Left lobe of liver (tissue), 2 donors: ENCODE measurements around the gene MSMP. TPM values are rescaled to one million over a fixed set of nuclear protein-coding genes. Genes with fewer than 3 reads are reported as not detected.

Source experiments
- ATAC-seq: fragments of 200-7000 bp; cut with Tn5 transposase; one replicate; pipeline ENCODE4 v1.9.1; 2020; ENCODE audit warnings: mild to moderate bottlenecking, moderate library complexity
- DNase-seq: peaks from one replicate; pipeline ENCODE4 v3.0.0-alpha.2; 2020; ENCODE audit warnings: low spot score
- total RNA-seq: library from RNA; stranded (reverse); gene quantifications from one replicate; pipeline ENCODE4 v1.2.1, GENCODE V29; 2021
- donor health status: DM: no; HTN: no; CAD: no; lungs with moderate emphysema.
- donor health status: DM: no; HTN: yes; CAD: no.

MSMP gene, protein sequence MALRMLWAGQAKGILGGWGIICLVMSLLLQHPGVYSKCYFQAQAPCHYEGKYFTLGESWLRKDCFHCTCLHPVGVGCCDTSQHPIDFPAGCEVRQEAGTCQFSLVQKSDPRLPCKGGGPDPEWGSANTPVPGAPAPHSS
- 1.5 TPM for total RNA-seq

DNA sequence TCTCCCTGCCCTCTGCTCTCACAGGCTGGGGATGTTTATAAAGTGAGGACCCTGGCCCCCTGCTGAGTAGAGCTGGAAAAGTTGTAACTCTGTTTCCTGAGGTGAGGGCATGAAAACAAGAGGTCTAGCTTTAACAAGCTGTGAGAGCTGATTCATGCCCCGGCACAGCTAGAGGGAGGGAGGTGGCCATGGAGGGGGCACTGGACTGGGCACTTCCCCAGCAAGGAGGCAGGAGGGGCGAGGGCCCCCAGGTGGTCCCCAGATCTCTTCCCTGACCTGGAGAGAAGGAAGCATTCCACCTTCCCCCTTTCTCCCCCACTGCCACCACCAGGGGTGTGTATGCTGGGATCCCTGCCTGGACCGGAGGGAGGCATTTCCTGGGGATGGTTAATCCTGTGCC lies at the start of gene MSMP:
TSS of gene MSMP (minus strand) at position 13 of the 400 bp plus-strand sequence. CDS start 147 bp downstream, outside the sequence.
- DNase-seq, result no peak
- ATAC-seq, result no peak

DNA sequence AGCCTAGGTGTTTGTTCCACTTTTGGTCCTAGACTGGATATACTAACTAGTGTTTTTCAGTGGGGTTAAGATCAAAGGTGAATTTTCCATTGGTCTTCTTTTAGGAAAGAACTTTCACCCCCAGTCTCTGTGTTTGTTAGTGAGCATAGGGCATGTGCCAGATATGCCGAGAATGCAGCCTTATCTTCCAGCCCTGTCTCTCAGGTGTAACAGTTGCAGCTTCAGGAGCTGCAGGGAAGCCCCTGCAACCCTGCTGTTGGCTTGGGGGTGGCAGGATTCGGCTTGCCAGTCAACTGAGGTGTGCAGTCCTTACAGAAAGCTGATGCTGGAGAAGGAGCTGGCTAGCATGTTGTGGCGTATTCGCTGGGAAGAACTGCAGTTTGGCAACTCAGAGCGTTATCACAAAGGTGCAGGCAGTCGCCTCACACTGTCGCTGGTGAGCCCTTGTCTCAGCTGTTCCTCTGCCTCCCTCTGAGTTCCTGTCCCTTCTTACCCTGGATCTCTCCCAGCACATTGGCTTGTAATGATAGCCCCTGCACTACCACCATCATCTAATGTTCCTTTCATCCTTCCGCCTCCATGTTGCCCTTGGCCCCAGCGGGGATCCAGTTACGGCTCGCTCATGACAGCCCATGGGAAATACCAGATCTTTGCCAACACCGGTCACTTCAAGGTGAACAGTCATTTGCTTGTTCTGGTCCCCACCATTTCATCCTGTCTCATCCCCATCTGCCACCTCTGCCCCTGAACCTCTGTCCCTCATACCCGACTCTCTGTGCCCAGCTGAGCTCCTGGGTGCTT lies 47.5 kb upstream of the MSMP start:
- no peak for ATAC-seq
- DNase-seq, result no peak

DNA sequence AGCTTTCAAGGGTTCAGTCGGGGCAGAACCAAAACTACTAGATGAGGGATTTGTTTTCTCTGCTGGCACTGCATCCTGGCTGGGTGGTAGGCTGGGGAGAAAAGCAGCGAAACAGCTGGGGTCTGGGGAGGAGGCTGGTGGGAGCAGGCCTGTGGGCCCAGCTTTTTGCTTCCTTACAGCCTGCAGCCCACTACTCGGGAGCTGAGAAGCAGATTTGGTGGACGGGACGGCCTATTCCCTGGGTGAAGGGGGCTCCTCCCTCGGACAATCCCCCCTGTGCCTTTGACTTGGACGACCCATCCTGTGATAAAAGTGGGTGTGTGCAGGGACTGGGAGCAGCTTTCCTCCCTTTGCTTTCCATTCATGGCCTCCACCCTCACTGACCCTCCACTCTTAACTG lies 46.5 kb upstream of the MSMP start:
- no peak for DNase-seq

DNA sequence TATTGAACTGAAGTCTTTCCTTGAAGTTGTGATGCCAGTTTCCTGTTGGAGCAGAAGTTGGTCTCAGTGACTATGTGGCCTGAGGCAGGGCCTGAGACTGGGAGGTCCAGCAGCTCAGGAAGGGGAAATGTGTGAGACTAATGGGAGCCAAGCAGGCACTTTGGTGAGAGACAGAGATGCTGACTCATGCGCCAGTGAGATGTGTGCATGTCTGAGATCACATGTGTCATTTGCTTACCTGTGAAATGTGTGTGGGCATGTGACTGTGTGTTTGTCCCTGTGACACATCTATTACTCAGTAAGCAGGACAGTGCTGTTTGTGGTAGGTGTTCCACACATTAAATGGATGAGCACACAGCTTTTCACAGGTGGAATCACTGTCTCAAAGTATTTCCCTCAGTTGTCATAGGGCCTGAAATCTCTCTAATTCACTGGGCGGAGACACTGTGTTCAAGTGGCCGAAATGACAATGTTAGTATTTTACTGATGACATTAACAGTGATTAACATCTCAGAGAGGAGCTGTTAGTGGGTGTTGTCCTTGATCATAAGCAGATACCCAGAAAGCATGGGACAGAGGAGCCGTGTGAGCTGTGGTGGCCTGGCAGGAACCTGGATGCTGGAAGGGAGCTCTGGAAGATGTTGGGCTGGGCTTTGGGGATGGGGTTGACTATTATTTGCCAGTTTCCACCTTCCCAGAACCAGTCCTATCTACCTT lies 44.7 kb upstream of the MSMP start:
- DNase-seq, result no peak
- ATAC-seq, result peak; percentile 19

More for the DNA sequence above, 46.5 kb upstream of the MSMP start:
- no peak for ATAC-seq

DNA sequence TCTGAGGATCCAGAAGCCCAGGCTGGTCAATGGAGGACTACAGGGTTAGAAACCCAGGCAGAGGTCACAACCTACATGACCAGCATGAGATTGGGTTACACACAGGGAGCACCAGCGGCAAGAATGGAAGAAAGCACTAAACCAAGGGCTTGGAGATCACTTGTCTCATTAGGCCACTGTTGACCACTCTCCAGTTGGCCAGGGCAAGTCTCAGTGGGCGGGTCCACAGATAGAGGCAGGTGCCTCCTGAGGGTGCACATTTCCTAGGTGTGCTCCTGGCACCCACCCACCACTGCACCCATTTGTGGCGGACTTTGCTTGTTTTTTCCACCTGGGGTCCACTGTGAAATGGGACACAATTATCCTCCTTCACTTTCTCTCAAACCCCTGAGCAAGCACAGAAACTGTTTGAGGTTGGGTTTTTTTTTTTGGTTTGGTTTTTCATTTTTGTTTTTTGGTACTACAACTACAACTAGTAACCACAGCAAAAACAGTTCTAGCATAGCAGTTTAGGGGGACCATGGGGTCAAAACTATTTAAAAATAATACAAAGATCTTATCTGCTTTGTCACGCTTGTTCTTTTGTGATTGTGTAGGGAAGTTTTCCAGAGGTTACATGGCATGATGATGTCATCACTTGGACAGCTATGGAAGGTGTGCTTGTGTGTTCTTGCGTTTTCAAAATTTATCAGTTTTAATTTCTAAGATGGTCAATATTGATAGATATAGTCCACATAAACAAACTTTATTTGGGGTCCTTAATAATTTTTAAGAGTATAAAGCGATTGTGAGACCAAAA lies 43.4 kb upstream of the MSMP start:
- DNase-seq (no peak), ATAC-seq (no peak)

DNA sequence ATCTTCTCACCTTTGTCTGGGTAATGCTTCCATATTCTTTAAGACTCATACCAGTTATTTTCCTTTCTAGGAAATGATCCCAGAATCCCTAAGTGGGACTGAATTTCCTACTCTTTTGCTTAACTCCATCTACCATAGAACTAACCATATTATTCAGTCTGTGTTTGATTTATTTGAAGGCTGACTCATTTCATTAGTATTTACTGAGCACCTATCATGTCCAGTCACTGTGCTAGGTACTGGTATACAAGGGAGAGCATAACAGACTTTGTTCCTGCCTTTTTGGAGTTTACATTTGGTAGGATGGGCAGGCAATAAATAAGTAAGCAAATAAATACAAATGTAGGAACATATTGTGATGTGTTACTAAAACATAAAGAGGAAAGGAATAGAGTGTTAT lies 41.6 kb upstream of the MSMP start:
- ATAC-seq (no peak), DNase-seq (no peak)

DNA sequence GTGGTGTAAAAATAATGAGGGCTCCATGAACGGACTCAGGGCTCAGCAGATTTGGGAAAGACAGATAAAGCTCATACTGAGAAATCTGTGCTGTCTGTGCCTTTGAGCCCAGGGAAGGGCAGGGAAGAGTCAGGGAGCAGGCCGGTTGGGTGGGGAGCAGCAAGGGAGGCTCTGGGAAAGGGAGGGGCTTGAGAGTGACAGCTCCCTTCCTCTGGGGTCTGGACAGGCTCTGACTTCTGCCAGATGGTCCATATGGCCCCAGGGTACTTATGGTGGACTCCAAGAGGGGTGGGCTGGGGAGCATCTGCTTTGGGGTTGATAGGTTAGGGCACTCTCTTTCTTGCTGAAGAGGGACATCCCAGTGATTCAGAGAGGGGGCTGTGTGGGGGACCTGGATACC lies 39.4 kb upstream of the MSMP start:
- ATAC-seq (no peak), DNase-seq (no peak)

DNA sequence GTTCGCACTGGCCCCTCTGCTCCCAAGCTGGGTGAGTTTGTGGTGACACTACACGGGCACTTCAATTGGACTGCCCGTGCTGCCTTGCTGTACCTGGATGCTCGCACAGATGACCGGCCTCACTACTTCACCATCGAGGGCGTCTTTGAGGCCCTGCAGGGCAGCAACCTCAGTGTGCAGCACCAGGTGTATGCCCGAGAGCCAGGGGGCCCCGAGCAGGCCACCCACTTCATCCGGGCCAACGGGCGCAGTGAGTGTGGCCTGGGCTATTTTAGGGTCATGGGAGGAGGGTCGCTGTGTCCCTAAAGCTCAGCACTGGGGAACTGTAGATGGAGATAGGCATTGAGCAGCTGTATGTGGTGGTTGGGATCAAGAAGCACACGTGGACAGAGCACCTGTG lies 38.8 kb upstream of the MSMP start:
- DNase-seq, result no peak
- ATAC-seq, result no peak

DNA sequence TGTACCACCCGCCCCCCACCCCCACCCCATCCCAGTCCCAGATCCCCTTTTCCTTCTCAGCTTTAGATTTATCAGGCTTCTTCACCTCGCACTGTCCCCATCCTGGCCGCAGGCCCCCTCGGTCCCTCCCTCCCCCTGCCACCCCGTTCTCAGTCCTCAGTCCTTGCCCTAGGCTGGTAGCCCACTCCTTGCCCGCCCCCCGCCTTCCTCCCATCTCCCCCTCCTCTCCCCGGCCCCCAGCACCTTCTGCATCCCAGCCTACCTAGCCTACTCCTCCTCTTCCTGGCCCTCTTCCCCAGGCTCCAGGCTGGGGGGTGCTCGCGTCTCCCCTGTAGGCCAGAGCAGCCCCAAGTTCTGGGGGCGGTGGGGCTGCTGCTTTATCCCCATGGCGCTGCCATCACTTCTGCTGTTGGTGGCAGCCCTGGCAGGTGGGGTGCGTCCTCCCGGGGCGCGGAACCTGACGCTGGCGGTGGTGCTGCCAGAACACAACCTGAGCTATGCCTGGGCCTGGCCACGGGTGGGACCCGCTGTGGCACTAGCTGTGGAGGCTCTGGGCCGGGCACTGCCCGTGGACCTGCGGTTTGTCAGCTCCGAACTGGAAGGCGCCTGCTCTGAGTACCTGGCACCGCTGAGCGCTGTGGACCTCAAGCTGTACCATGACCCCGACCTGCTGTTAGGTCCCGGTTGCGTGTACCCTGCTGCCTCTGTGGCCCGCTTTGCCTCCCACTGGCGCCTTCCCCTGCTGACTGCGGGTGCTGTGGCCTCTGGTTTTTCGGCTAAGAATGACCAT lies 38.1 kb upstream of the MSMP start:
- DNase-seq, result no peak
- ATAC-seq, result no peak

DNA sequence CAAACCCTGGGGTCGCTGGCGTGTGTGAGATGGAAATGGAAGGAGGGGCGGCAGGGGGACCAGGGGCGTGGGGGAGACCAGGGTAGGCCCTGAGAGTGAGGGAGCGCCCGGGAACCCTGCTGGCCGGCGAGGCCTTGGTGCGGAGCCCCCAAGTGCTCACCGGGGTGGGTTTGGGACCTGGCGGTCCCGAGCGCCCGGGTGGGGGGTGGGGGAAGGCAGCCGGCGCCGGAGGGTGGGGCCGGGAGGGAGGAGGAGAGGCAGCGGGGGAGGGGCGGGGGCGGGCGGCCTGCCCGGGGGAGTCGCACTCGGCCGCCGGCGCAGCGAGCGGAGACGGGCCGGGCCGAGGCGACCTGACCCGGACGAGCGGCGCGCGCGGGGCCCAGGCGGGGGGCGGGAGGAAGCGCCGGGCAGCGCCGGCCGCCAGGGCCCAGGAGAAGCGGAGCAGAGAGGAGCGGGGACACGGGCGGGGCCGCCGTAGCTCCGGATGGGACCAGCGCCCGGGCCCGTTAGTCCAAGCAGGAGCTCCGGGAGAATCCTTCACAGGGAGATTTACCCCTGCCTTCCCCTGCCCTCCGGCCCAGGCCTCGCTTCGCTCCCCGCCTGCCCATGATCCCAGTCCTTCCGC lies 37.3 kb upstream of the MSMP start, which contains the start of gene NPR2:
TSS of gene NPR2 (plus strand) at position 295 of the 625 bp plus-strand sequence. CDS start 818 bp downstream, outside the sequence.
- DNase-seq, result peak; percentile 51

DNA sequence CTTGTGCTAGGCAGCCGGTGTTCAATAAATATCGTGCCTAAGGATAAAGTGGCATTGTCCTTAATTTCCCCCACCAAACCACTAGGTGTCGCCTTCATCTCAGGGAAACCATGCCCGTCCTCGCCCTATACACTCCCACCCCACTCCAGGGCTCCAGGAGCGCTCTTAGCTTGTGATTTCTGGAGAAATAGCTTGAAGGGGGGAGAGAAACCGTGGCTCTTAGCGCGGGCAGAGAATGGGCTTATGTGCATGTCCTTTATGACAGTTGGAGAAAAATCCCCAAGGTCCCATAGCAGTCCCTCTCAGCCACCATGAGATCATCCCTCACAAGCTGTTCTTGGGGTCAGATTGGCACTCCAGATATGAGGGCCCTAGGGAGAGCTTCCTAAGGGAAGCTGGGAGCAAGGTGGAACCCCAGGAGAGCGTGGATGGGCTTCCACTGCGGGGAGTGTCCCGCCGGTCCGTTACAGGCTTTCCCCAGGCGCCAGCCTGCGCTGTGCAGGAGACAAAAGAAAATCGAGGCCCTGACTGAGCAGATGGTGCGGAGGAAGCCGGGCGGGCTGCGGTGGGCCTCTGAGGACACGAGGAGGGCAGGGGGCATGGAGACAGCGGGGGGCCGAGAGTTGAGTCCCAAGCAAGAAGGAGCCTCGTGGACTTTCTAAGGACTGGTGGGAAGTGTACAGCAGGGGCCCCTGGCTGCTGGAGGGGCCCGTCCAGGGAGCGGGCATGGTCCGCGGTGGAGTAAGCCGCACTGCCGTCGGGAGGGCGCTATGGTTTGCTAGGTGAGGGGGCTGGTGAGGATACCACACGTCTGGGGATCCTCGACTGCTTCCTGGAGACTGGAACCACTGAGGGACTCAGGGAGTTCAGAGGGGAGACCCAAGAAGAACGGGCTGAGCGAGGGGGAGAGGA lies 36.6 kb upstream of the MSMP start:
- peak; percentile 95 for ATAC-seq
- DNase-seq, result peak; percentile 69

More for the DNA sequence above, 37.3 kb upstream of the MSMP start, which contains the start of gene NPR2:
- peak; percentile 62 for ATAC-seq

DNA sequence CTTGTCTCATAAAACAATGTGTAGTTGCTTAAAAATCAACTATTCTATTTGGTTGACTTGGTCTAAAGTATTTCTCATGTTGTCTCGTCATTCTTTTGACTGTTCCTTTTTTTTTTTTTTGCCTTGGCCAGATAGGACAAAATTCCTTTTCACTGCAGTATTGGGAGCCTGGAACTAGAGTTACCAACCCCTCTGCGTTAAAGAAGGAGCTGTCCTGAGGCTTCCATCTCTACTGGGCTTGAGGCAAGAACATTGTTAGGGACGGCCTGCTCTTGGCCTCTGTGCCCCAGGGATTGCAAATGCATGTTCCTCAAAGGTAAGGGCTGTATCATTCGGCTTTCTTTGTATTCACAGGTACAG lies 35.9 kb upstream of the MSMP start:
- ATAC-seq (no peak), DNase-seq (no peak)

DNA sequence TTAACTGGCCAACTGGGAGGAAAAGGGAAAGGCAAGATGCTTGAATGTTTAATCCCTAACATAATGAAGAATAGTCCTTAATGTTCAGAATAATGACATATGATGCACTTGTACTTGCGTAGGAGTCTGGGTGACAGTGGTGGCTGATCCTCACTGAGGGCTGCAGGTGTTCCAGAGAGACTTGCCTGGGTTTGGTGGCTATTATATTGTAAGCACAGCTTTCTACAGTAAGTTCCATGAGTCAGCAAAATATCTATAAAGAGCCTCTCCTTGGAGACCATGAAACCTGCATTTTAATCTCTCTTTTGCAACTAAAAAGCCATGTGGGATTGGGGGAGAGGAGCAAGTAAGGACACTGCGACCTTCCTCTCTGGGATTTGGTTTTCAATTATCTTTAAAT lies 35.5 kb upstream of the MSMP start:
- no peak for DNase-seq
- no peak for ATAC-seq

DNA sequence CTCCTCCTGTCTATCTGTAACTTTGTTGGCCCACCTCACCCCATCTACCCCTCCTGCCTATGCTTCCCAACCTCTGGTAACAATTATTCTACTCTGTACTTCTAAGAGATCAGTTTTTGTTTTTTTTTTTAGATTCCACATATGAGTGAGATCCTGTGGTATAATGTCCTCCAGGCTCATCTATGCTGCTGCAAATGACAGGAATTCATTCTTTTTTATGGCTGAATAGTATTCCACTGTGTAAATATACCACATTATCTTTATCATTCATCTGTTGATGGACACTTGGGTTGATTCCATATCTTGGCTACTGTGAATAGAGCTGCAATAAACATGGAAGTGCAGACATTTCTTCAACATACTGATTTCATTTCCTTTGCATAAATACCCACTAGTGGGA lies 29.3 kb upstream of the MSMP start:
- DNase-seq, result no peak

DNA sequence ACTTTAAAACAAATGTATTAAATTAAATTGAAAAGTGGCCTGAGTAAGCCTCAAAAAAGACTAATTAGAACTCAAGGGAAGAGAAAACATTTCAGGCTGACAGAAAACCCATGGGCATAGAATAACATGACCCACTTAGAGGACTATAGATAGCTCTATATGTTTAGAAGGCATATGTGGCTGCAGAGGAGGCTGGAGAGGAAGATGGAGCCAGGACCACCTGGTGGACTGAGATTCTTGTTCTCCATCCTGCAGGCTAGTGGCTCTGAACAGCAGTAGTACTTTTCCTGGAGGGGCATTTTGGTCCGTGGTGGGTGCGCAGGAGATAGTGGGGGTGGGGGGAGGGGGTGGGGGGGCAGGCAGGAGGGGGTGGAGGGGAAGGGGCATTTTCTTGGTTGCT lies 27.0 kb upstream of the MSMP start:
- no peak for DNase-seq
- ATAC-seq, result no peak

More for the DNA sequence above, 29.3 kb upstream of the MSMP start:
- no peak for ATAC-seq

DNA sequence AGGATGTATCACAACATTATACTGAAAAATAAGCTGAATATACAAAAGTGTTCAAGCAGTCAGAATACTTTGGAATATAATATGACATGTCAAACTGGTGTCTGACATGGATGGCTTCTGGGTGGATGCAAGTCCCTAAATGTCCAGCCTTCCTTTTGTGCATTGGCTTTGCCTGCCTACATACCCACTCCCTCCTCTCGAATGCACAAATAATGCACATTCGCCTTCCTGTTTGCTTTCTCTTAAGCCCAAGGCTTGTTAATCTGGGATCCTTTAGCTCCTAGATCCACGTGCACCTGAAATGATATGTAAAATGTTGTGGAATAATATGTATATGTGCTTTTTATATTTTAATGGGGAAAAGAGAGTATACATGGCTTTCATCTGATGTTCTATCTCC lies 24.4 kb upstream of the MSMP start:
- no peak for DNase-seq
- no peak for ATAC-seq

DNA sequence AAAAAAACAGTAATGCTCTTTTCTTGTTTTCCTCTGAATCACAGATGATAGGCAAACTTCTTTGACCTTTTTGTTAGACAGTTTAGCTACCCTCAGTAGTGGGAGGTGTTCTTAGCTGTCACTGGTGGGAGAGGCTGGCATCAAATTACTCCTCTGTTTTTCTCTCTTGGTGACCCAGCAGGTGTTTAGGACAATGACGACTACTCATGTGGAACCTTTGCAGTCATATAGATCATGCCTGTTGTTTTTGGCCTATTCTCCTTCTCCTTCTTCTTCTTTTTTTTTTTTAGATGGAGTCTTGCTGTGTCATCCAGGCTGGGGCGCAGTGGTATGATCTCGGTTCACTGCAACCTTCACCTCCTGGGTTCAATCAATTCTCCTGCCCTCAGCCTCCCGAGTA lies 21.9 kb upstream of the MSMP start:
- ATAC-seq (no peak), DNase-seq (no peak)

DNA sequence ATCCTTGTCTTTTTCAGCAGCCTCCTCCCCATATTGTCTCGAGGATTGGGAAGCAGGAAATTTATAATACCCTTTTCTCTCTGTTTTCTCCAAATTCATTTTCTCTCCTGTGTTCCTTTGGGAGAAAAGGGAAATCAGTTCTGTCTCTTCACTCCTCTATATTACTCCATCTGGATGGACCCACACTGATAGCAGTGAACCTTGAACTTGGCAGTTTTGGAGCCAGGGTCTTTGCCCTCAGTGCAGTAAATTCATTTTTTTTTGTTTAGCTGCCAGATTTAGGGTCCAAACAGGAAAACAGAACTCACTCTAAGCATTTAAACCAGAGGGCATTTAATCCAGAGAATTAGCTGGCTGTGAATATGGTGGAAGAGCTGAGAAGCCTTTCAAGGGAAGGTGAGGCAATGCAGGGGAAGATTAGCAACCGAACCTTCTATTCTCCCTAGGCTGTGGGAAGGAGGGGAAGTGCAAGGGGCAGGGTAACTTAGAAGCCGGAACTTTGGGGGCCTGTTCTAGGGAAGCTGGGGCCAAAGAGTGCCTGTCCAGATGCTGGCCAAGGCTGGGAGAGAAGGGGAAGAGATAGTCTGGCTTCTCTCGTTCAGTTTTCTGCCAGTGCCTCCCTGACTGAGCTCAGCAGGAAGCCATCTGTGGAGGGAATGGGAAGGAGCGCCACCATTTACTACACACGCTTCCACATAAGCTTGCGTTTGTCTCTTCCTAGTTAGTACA lies 21.0 kb upstream of the MSMP start:
- ATAC-seq, result peak; percentile 59
- DNase-seq, result no peak
